ENCODE results near the gene HSD3B7.

HSD3B7 gene

GRCh38 chr16:30980959-30981358, 4.0 kb upstream of the HSD3B7 start:
- TF ChIP-seq CTCF (IDR thresholded peaks at IDR 0.05), result no peak

GRCh38 chr16:30982548-30983288, 2.3 kb upstream of the HSD3B7 start:
- no peak for TF ChIP-seq CTCF (IDR thresholded peaks at IDR 0.05)

- no peak for TF ChIP-seq CTCF (IDR thresholded peaks at IDR 0.05)
Measured at GRCh38 chr16:30983289-30983889, 1.6 kb upstream of the HSD3B7 start.

GRCh38 chr16:30983898-30984610, 953 bp upstream of the HSD3B7 start:
- no peak for TF ChIP-seq CTCF (IDR thresholded peaks at IDR 0.05)

- TF ChIP-seq CTCF (IDR thresholded peaks at IDR 0.05), result no peak
Measured at GRCh38 chr16:30985401-30986128, 558 bp downstream of the HSD3B7 start.

- no peak for TF ChIP-seq CTCF (IDR thresholded peaks at IDR 0.05)
Measured at GRCh38 chr16:30986129-30986991, 1.4 kb downstream of the HSD3B7 start.

Data from LNCAP (cell line).